ENCODE results near the gene TECTA.

TECTA gene

GRCh38 chr11:121138259-121138658 lies 37.2 kb downstream of the TECTA start:
- DNase-seq (ENCODE audit: low read depth in 1 of 2, low spot score in 1 of 2): no peak
- no peak overlapping the region for H3K4me3 ChIP-seq (replicated peaks; ENCODE audit: insufficient read depth, low read length)
- H3K27me3 ChIP-seq (ENCODE audit: insufficient read depth, poor library complexity, severe bottlenecking): peaks cover 7% of the 10 kb centered on the region
- no peak overlapping the region for H3K27ac ChIP-seq (replicated peaks)
- TF ChIP-seq SPI1 (IDR thresholded peaks at IDR 0.05; ENCODE audit: borderline replicate concordance, low read depth): peak; percentile 71
- no peak for TF ChIP-seq CTCF (IDR thresholded peaks at IDR 0.05; ENCODE audit: insufficient read depth, low read length)
- TF ChIP-seq REST (IDR thresholded peaks at IDR 0.05; ENCODE audit: insufficient replicate concordance, low read depth): no peak

GRCh38 chr11:121140369-121140768 lies 39.3 kb downstream of the TECTA start:
- H3K27me3 ChIP-seq (ENCODE audit: insufficient read depth, poor library complexity, severe bottlenecking): peaks cover 10% of the 10 kb centered on the region
- H3K4me3 ChIP-seq (replicated peaks; ENCODE audit: insufficient read depth, low read length): no peak overlapping the region
- no peak overlapping the region for H3K27ac ChIP-seq (replicated peaks)
- TF ChIP-seq REST (IDR thresholded peaks at IDR 0.05; ENCODE audit: insufficient replicate concordance, low read depth): no peak
- TF ChIP-seq SPI1 (IDR thresholded peaks at IDR 0.05; ENCODE audit: borderline replicate concordance, low read depth): no peak
- no peak for TF ChIP-seq CTCF (IDR thresholded peaks at IDR 0.05; ENCODE audit: insufficient read depth, low read length)
- TF ChIP-seq GABPA (IDR thresholded peaks at IDR 0.05; ENCODE audit: low read depth): no peak
- no peak for TF ChIP-seq POLR2AphosphoS5 (IDR thresholded peaks at IDR 0.05; ENCODE audit: low read depth)
- no peak for DNase-seq (ENCODE audit: low read depth in 1 of 2, low spot score in 1 of 2)

- TF ChIP-seq GABPA (IDR thresholded peaks at IDR 0.05; ENCODE audit: low read depth): no peak
- no peak for TF ChIP-seq POLR2AphosphoS5 (IDR thresholded peaks at IDR 0.05; ENCODE audit: low read depth)
- no peak for TF ChIP-seq SPI1 (IDR thresholded peaks at IDR 0.05; ENCODE audit: borderline replicate concordance, low read depth)
- TF ChIP-seq REST (IDR thresholded peaks at IDR 0.05; ENCODE audit: insufficient replicate concordance, low read depth): no peak
- no peak for TF ChIP-seq CTCF (IDR thresholded peaks at IDR 0.05; ENCODE audit: insufficient read depth, low read length)
- Histone ChIP-seq H3K4me3 (replicated peaks; ENCODE audit: insufficient read depth, low read length) (no peak overlapping the region), H3K27me3 (ENCODE audit: insufficient read depth, poor library complexity, severe bottlenecking) (peaks cover 10% of the 10 kb centered on the region), H3K27ac (replicated peaks) (no peak overlapping the region)
- no peak for DNase-seq (ENCODE audit: low read depth in 1 of 2, low spot score in 1 of 2)
Measured at GRCh38 chr11:121141066-121141465, 40.0 kb downstream of the TECTA start.

All from HL-60 (cell line).